Measurements from ENCODE around the gene ZCCHC7.
"Not testable (repeated sequence)": the region's sequence is repeated elsewhere in the genome, so short reads cannot be mapped to it uniquely, and the experiment has no call there.

Gene ZCCHC7

GRCh38 chr9:37295796-37296195 lies 175.4 kb downstream of the ZCCHC7 start:
- DNase-seq (ENCODE audit: low read depth), result no peak

- no peak for DNase-seq (ENCODE audit: low read depth)
These were observed 177.2 kb downstream of the ZCCHC7 start for GRCh38 chr9:37297592-37297991.

GRCh38 chr9:37300620-37301019 lies 180.2 kb downstream of the ZCCHC7 start:
- DNase-seq (ENCODE audit: low read depth), result no peak

- DNase-seq (ENCODE audit: low read depth), result no peak
These were observed 180.9 kb downstream of the ZCCHC7 start for GRCh38 chr9:37301042-37301853.

GRCh38 chr9:37301854-37302172 lies 181.4 kb downstream of the ZCCHC7 start:
- DNase-seq (ENCODE audit: low read depth), result no peak

- no peak for DNase-seq (ENCODE audit: low read depth)
These were observed 181.9 kb downstream of the ZCCHC7 start for GRCh38 chr9:37302277-37302676.

GRCh38 chr9:37303272-37303671 lies 182.9 kb downstream of the ZCCHC7 start:
- not testable (repeated sequence) for DNase-seq (ENCODE audit: low read depth)

- no peak for DNase-seq (ENCODE audit: low read depth)
These were observed 188.8 kb downstream of the ZCCHC7 start for GRCh38 chr9:37309136-37309535.

- DNase-seq (ENCODE audit: low read depth), result no peak
These were observed 191.7 kb downstream of the ZCCHC7 start for GRCh38 chr9:37311938-37312708.

- no peak for DNase-seq (ENCODE audit: low read depth)
These were observed 203.9 kb downstream of the ZCCHC7 start for GRCh38 chr9:37324261-37324683.

GRCh38 chr9:37324691-37325490 lies 204.5 kb downstream of the ZCCHC7 start:
- no peak for DNase-seq (ENCODE audit: low read depth)

- no peak for DNase-seq (ENCODE audit: low read depth)
These were observed 205.4 kb downstream of the ZCCHC7 start for GRCh38 chr9:37325778-37326177.

- DNase-seq (ENCODE audit: low read depth), result no peak
These were observed 207.2 kb downstream of the ZCCHC7 start for GRCh38 chr9:37327553-37327952.

- DNase-seq (ENCODE audit: low read depth), result no peak
These were observed 208.3 kb downstream of the ZCCHC7 start for GRCh38 chr9:37328556-37329227.

GRCh38 chr9:37329576-37329975 lies 209.2 kb downstream of the ZCCHC7 start:
- DNase-seq (ENCODE audit: low read depth), result no peak

- DNase-seq (ENCODE audit: low read depth), result no peak
These were observed 211.5 kb downstream of the ZCCHC7 start for GRCh38 chr9:37331871-37332270.

GRCh38 chr9:37332578-37332977 lies 212.2 kb downstream of the ZCCHC7 start:
- DNase-seq (ENCODE audit: low read depth), result no peak

- no peak for DNase-seq (ENCODE audit: low read depth)
These were observed 212.9 kb downstream of the ZCCHC7 start for GRCh38 chr9:37333288-37333687.

- no peak for DNase-seq (ENCODE audit: low read depth)
These were observed 214.9 kb downstream of the ZCCHC7 start for GRCh38 chr9:37335238-37335637.

- no peak for DNase-seq (ENCODE audit: low read depth)
These were observed 215.8 kb downstream of the ZCCHC7 start for GRCh38 chr9:37336150-37336549.

GRCh38 chr9:37337301-37337890 lies 217.0 kb downstream of the ZCCHC7 start:
- no peak for DNase-seq (ENCODE audit: low read depth)

- DNase-seq (ENCODE audit: low read depth), result no peak
These were observed 217.8 kb downstream of the ZCCHC7 start for GRCh38 chr9:37338218-37338617.

Data from stimulated activated CD8-positive, alpha-beta memory T cell treated with anti-CD3 and anti-CD28 coated beads, Interleukin-15, amount 100 ng/mL, for 24 hours (primary cell).